ENCODE data around the gene C21orf58. TPM values are rescaled to one million over a fixed set of nuclear protein-coding genes. Genes with fewer than 3 reads are reported as not detected.

Gene C21orf58
- polyA plus RNA-seq, 4 donors: 9.6 to 13.3 (median 10.9) TPM

- DNase-seq (ENCODE audit: low read depth in 4 of 4, low spot score in 3 of 4): no peak
Observed at GRCh38 chr21:46297338-46298271, 26.1 kb downstream of the C21orf58 start.

GRCh38 chr21:46295996-46296752, 27.5 kb downstream of the C21orf58 start:
- peak in 2 of 4 donors; percentile 35 to 54 for DNase-seq (ENCODE audit: low read depth in 4 of 4, low spot score in 3 of 4)

- DNase-seq (ENCODE audit: low read depth in 4 of 4, low spot score in 3 of 4): no peak
Observed at GRCh38 chr21:46295177-46295770, 28.4 kb downstream of the C21orf58 start.

- no peak for DNase-seq (ENCODE audit: low read depth in 4 of 4, low spot score in 3 of 4)
Observed at GRCh38 chr21:46294647-46295176, 29.0 kb downstream of the C21orf58 start.

GRCh38 chr21:46291561-46291960, 32.1 kb downstream of the C21orf58 start:
- no peak for DNase-seq (ENCODE audit: low read depth in 4 of 4, low spot score in 3 of 4)

- DNase-seq (ENCODE audit: low read depth in 4 of 4, low spot score in 3 of 4): no peak
Observed at GRCh38 chr21:46289655-46290179, 34.0 kb downstream of the C21orf58 start.

GRCh38 chr21:46287541-46287940, 36.1 kb downstream of the C21orf58 start:
- no peak for DNase-seq (ENCODE audit: low read depth in 4 of 4, low spot score in 3 of 4)

- DNase-seq (ENCODE audit: low read depth in 4 of 4, low spot score in 3 of 4): no peak
Observed at GRCh38 chr21:46286648-46287002, 37.0 kb downstream of the C21orf58 start.

- peak; percentile 74 to 87 (median 84) for DNase-seq (ENCODE audit: low read depth in 4 of 4, low spot score in 3 of 4)
Observed at GRCh38 chr21:46285761-46286647, 37.7 kb downstream of the C21orf58 start, which contains the start of gene YBEY. Gene YBEY, plus strand, starts transcription at chr21:46286342. Its CDS starts 572 bp downstream, at chr21:46286914.

GRCh38 chr21:46285206-46285661, 38.4 kb downstream of the C21orf58 start, which contains the start of gene MCM3AP:
Gene MCM3AP, minus strand, starts transcription at chr21:46285611. Its CDS starts 325 bp downstream, at chr21:46285286.
- no peak for DNase-seq (ENCODE audit: low read depth in 4 of 4, low spot score in 3 of 4)

GRCh38 chr21:46284733-46285132, 38.9 kb downstream of the C21orf58 start:
- DNase-seq (ENCODE audit: low read depth in 4 of 4, low spot score in 3 of 4): no peak

GRCh38 chr21:46284077-46284644, 39.5 kb downstream of the C21orf58 start:
- no peak for DNase-seq (ENCODE audit: low read depth in 4 of 4, low spot score in 3 of 4)

- no peak for DNase-seq (ENCODE audit: low read depth in 4 of 4, low spot score in 3 of 4)
Observed at GRCh38 chr21:46274797-46275390, 48.8 kb downstream of the C21orf58 start.

GRCh38 chr21:46273341-46273740, 50.3 kb downstream of the C21orf58 start:
- DNase-seq (ENCODE audit: low read depth in 4 of 4, low spot score in 3 of 4): no peak

GRCh38 chr21:46269466-46269865, 54.2 kb downstream of the C21orf58 start:
- no peak for DNase-seq (ENCODE audit: low read depth in 4 of 4, low spot score in 3 of 4)

- DNase-seq (ENCODE audit: low read depth in 4 of 4, low spot score in 3 of 4): no peak
Observed at GRCh38 chr21:46268371-46268770, 55.3 kb downstream of the C21orf58 start.

- DNase-seq (ENCODE audit: low read depth in 4 of 4, low spot score in 3 of 4): no peak
Observed at GRCh38 chr21:46266946-46267345, 56.7 kb downstream of the C21orf58 start.

GRCh38 chr21:46265736-46266525, 57.7 kb downstream of the C21orf58 start:
- DNase-seq (ENCODE audit: low read depth in 4 of 4, low spot score in 3 of 4): no peak
